Prostate gland (tissue), 2 donors: Measurements from ENCODE around the gene HGF.

Source experiments
- CTCF ChIP-seq, 4 experiments: fragments of 200-600 bp in 2 of 4; fragments of 450-650 bp in 2 of 4; sonication (generic) in 2 of 4; IDR thresholded peaks; 1 replicate in 3 of 4; 2 replicates in 1 of 4; pipeline ENCODE4 v1.5.1; 2016 to 2019; ENCODE audit warnings: antibody characterized with exemption in 4 of 4, mild to moderate bottlenecking in 2 of 4, moderate library complexity in 2 of 4
- POLR2A ChIP-seq: fragments of 450-650 bp; IDR thresholded peaks from one replicate; pipeline ENCODE4 v1.6.1; 2016; ENCODE audit warnings: antibody characterized with exemption, mild to moderate bottlenecking
- POLR2AphosphoS5 ChIP-seq: sonication (generic); formaldehyde crosslinking; IDR thresholded peaks from one replicate; pipeline ENCODE4 v1.6.1; 2017; ENCODE audit warnings: antibody characterized with exemption

- TF ChIP-seq CTCF (IDR thresholded peaks at IDR 0.05) (no peak), POLR2AphosphoS5 (no peak), POLR2A (no peak)
Measured at GRCh38 chr7:81774551-81774950, 4.7 kb upstream of the HGF start.
